H7 (cell line): Measurements from ENCODE around the gene SV2C. TPM values are rescaled to one million over a fixed set of nuclear protein-coding genes. Genes with fewer than 3 reads are reported as not detected.
A peak's percentile ranks its signal among the peaks of the same experiment; 100 is the strongest.

Experiments used
- DNase-seq: peaks from one replicate; pipeline ENCODE4 v3.0.0; 2012
- H3K27me3 ChIP-seq: 2 replicates; pipeline ENCODE4 v1.6.0; 2011; ENCODE audit warnings: mild to moderate bottlenecking, low read length; ENCODE audit not compliant: control insufficient read depth, insufficient read depth
- H3K36me3 ChIP-seq: replicated peaks from 2 replicates; pipeline ENCODE4 v1.5.1; 2011; ENCODE audit warnings: low read length; ENCODE audit not compliant: control insufficient read depth, insufficient read depth
- H3K4me3 ChIP-seq: 2 replicates; pipeline ENCODE4 v1.5.1; 2011; ENCODE audit warnings: low read depth, mild to moderate bottlenecking, control low read depth, low read length, moderate library complexity; ENCODE audit not compliant: insufficient read depth
- total RNA-seq: library from RNA; depleted of rRNA; stranded (reverse); fragments of >200 nt; shearing (Covaris generic); gene quantifications from 2 replicates; pipeline ENCODE4 v1.2.3, GENCODE V29; 2014

Gene SV2C
- total RNA-seq, 1 experiment from 2014 or later = not detected

- Histone ChIP-seq H3K27me3 (no peaks in the 10 kb centered on the region), H3K4me3 (no peak overlapping the region), H3K36me3 (no peaks in the 10 kb centered on the region)
- DNase-seq = peak; percentile 41
These were observed 289.3 kb downstream of the SV2C start for GRCh38 chr5:76372323-76373054.

DNA sequence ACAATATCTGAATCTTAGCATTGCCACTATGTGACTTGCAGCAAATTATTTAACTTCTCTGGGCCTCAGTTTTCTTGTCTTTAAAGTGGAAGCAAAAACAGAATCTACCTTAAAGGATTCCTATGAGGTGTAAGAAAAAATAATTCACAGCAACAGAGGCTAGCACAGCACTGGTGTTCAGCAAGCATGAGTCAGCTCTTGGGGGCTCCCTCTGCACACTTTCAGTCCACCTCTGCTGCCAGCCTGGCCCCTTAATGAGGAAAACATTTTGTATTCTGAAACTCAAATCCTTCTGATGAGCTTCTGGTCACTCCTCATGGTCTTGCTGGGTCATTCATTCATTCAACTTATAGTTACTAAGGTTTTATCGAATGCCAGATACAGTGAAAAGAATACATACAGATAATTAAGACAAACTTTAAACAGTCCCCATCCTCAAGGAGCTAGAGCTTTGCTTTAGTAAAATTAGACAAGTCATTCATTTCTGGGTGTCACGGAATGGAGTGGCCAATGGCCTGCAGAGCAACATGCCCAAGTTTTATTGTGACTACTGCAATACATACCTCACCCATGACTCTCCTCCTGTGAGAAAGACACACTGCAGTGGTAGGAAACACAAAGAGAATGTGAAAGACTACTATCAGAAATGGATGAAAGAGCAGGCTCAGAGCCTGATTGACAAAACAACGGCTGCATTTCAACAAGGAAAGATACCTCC lies 293.1 kb downstream of the SV2C start:
- H3K4me3 ChIP-seq = no peak overlapping the region
- no peak for DNase-seq

GRCh38 chr5:76376866-76377230 lies 293.7 kb downstream of the SV2C start:
- Histone ChIP-seq H3K36me3 (no peaks in the 10 kb centered on the region), H3K4me3 (no peak overlapping the region), H3K27me3 (no peaks in the 10 kb centered on the region)
- DNase-seq = no peak

More for the DNA sequence above, 293.1 kb downstream of the SV2C start:
- Histone ChIP-seq H3K27me3 (no peaks in the 10 kb centered on the region), H3K36me3 (no peaks in the 10 kb centered on the region)

- DNase-seq = no peak
- Histone ChIP-seq H3K36me3 (no peaks in the 10 kb centered on the region), H3K4me3 (no peak overlapping the region), H3K27me3 (no peaks in the 10 kb centered on the region)
These were observed 295.2 kb downstream of the SV2C start for GRCh38 chr5:76378355-76378754.

DNA sequence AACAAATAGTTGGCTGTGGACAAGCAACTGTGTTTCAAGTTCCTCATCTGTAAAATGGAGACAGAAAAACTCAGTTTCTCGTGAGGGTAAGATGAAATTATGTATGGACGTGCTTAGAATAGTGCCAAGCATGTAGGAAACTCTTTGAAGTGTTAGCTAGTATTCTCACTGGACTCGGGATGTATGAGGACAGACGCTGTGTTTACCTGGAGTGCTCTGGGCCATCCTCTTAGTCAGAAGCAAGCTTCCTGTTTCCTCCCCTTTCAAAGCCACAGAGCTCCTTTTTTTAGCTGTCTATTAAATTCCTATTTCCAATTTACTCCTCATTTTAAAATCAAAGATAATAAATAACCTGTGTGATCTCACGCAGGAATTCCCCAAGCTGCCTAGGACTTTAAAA lies 296.1 kb downstream of the SV2C start:
- Histone ChIP-seq H3K27me3 (no peaks in the 10 kb centered on the region), H3K36me3 (no peaks in the 10 kb centered on the region), H3K4me3 (no peak overlapping the region)
- no peak for DNase-seq

GRCh38 chr5:76379855-76380254 lies 296.7 kb downstream of the SV2C start:
- H3K4me3 ChIP-seq = no peak overlapping the region
- no peak for DNase-seq

GRCh38 chr5:76380346-76381066 lies 297.3 kb downstream of the SV2C start:
- H3K4me3 ChIP-seq = no peak overlapping the region
- DNase-seq = peak; percentile 28
- H3K27me3 ChIP-seq = no peaks in the 10 kb centered on the region
- H3K36me3 ChIP-seq = no peaks in the 10 kb centered on the region

More at GRCh38 chr5:76379855-76380254, 296.7 kb downstream of the SV2C start:
- H3K27me3 ChIP-seq = no peaks in the 10 kb centered on the region
- H3K36me3 ChIP-seq = no peaks in the 10 kb centered on the region

DNA sequence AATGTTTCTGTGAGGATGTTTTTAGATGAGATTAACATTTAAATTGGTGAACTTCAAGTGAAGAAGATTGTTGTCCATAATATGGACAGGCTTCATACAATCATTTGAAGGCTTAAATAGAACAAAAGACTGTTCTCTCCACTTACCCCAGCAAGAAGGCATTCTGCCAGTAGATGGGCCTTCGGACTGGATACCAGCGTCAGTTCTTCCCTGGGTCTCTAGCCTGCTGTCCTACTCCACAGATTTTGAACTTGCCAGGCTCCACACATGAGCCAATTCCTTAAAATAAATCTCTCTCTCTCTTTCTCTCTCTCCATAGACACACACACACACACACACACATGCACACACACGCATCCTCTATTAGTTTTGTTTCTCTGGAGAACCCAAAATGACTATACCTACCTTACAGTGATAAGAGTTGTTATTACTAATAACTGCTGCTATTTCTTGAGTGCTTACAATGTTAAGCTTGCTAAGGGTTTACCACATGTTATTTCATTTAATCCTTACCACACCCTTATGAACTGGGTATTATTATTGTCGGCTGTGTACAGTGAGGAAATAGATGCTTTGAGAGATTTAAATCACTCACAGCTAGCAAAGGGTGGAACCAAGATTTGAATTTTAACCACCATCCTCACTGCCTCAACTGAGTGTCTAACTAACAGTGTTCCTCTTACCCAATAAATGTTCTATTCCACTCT lies 300.1 kb downstream of the SV2C start:
- Histone ChIP-seq H3K27me3 (no peaks in the 10 kb centered on the region), H3K4me3 (no peak overlapping the region), H3K36me3 (no peaks in the 10 kb centered on the region)
- DNase-seq = no peak

- peak; percentile 33 for DNase-seq
- H3K36me3 ChIP-seq = no peaks in the 10 kb centered on the region
- H3K4me3 ChIP-seq = no peak overlapping the region
- H3K27me3 ChIP-seq = no peaks in the 10 kb centered on the region
These were observed 301.0 kb downstream of the SV2C start for GRCh38 chr5:76384189-76384588.

GRCh38 chr5:76384705-76385104 lies 301.5 kb downstream of the SV2C start:
- Histone ChIP-seq H3K27me3 (no peaks in the 10 kb centered on the region), H3K4me3 (no peak overlapping the region), H3K36me3 (no peaks in the 10 kb centered on the region)
- DNase-seq = no peak

- Histone ChIP-seq H3K4me3 (no peak overlapping the region), H3K27me3 (no peaks in the 10 kb centered on the region), H3K36me3 (no peaks in the 10 kb centered on the region)
- no peak for DNase-seq
These were observed 302.4 kb downstream of the SV2C start for GRCh38 chr5:76385540-76385939.

DNA sequence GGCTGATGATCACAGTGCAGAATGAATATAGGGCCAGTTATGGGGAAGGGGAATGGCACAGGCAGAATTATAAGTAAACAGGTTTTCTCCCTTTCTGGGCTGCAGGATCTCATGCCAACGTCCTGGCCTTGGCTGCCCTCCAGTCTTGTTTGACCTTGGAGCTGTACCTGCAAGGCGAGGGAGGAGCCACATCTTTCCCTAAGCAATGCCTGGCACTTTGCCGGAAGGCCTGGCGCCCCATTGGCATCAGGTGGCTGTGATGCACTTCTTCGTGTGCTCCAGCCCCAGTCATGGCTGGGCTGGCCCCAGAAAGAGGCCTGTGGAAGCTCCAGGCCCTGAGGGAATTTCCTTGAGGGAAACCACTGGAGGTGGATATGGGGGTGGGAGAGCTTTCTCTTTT lies 303.2 kb downstream of the SV2C start:
- Histone ChIP-seq H3K36me3 (no peaks in the 10 kb centered on the region), H3K27me3 (no peaks in the 10 kb centered on the region), H3K4me3 (no peak overlapping the region)
- no peak for DNase-seq

- Histone ChIP-seq H3K27me3 (no peaks in the 10 kb centered on the region), H3K4me3 (no peak overlapping the region), H3K36me3 (no peaks in the 10 kb centered on the region)
- DNase-seq = no peak
These were observed 305.1 kb downstream of the SV2C start for GRCh38 chr5:76388236-76388635.

DNA sequence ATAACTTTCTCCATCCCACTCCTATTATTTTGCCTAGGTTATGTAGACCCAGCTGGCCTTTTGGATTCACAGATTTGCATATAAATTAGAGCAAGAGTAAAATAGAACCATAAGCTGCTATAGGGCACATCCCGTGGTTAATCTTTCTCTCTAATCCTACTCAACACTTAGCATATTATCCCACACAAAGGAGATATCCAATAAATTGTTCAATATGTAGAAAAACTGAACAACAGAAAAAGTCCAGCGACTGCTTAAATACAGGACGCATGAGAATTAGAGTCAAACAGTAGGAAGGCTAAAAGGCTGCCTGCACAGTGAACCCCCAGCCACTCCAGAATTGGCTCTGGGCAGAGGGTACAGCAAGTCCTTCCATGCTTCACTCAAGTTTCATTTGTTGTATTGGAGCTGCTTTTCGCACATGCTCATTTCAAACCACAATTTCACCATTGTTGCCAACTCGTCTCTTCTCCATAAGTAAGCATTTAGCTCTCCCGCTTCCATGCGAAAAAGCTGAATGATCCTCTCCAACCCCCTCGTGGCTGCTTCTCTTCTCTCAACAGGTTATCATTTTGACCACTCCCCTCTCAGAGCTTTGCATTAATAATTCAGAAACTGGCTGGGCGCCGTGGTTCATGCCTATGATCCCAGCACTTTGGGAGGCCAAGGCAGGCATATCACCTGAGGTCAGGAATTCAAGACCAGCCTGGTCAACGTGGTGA lies 305.8 kb downstream of the SV2C start:
- no peak for DNase-seq
- Histone ChIP-seq H3K27me3 (no peaks in the 10 kb centered on the region), H3K36me3 (no peaks in the 10 kb centered on the region), H3K4me3 (no peak overlapping the region)
